Measurements from ENCODE around the gene RGS17. TPM values are rescaled to one million over a fixed set of nuclear protein-coding genes. Genes with fewer than 3 reads are reported as not detected.
A peak's percentile ranks its signal among the peaks of the same experiment; 100 is the strongest.
"Not testable (repeated sequence)": the region's sequence is repeated elsewhere in the genome, so short reads cannot be mapped to it uniquely, and the experiment has no call there.

The RGS17 gene
- total RNA-seq, 1 donor from 2014 or later: 6.7 TPM

DNA sequence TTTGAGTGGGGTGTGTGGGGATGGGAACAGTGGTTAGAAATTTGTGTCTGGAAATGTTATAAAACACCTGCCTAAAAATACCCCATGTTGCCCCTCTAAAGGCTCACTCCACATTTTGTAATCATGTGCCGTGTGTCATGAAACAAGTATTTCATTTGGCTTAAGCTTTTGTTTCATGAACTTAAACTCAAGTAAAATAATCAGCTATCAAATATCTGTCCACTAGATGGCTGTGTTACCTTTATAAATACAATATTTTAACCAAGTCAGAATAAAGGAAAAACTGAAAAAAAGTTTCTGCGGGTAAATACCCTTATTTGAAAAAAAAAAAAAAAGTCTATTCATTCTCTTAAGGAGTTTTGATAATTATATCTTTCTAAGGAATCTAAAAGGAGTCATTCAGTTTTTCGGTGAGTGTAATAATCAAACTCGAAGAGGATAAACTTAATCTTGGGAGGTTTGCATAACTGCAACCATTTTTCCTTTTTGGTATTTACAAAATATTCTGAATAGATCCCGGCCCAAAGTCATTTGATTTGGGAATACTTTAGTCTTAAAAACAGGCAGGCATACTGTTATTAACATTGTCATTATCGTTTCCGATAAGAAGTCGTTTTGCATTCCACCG is 98.7 kb downstream of the RGS17 start:
- peak; percentile 44 for DNase-seq (ENCODE audit: low spot score)

DNA sequence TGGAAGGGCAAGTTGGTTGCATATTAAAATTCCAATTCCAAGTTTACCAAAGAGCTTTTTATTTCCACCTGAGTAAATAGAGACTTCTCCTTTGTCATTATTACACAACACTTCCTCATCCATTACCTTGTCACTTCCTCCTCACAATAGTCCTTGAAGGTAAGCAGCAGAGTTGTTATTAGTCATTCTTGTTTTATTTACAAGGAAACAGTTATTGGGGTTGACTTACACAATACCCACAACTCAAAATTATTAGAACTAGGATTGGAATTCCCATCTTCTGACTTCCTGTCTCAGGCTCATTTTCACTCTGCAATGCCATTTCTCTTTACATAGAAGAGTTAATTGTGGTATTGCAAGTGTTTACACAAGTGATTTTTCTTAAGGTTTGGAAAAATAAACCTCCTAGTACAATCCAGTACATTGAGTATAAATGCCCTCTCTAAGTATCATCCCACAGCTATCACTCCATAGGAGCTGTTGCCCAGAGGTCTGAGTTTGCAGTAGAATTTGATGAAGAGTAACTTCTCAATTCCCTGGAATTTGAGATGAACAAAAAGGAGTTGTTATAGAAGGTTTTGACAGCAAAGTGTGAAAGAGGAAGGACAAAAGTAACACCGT is 99.6 kb downstream of the RGS17 start:
- DNase-seq (ENCODE audit: low spot score): no peak

- DNase-seq (ENCODE audit: low spot score): no peak
Measured at GRCh38 chr6:153028963-153029362, 102.1 kb downstream of the RGS17 start.

GRCh38 chr6:153028286-153028685 is 102.8 kb downstream of the RGS17 start:
- DNase-seq (ENCODE audit: low spot score): no peak

GRCh38 chr6:153027480-153027879 is 103.6 kb downstream of the RGS17 start:
- DNase-seq (ENCODE audit: low spot score): no peak

- no peak for DNase-seq (ENCODE audit: low spot score)
Measured at GRCh38 chr6:153024709-153025017, 106.4 kb downstream of the RGS17 start.

- DNase-seq (ENCODE audit: low spot score): peak; percentile 61
Measured at GRCh38 chr6:153023977-153024708, 106.9 kb downstream of the RGS17 start.

DNA sequence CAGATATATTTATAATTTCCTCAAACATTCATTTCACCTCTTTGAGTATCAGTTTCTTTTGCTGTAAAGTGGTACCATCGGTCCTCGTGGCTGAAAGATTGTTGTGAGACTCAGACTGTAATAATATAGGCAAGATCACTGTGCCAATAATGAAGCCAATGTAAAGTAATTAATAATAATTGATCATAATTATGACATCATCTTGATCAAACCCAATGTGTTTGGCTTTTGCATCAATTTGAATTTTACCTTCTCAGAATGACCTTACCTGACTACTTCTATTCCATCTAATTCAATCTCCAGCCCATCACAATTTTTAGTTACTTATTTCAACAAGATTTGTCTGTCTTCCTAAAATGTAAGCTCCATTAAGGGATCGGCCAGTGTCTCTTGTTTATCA is 112.7 kb downstream of the RGS17 start:
- DNase-seq (ENCODE audit: low spot score): no peak

GRCh38 chr6:153016846-153017245 is 114.2 kb downstream of the RGS17 start:
- DNase-seq (ENCODE audit: low spot score): no peak

- DNase-seq (ENCODE audit: low spot score): no peak
Measured at GRCh38 chr6:153015094-153015640, 115.9 kb downstream of the RGS17 start.

GRCh38 chr6:153013438-153013837 is 117.6 kb downstream of the RGS17 start:
- DNase-seq (ENCODE audit: low spot score): no peak

GRCh38 chr6:153012856-153013255 is 118.2 kb downstream of the RGS17 start:
- no peak for DNase-seq (ENCODE audit: low spot score)

GRCh38 chr6:153003366-153003690 is 127.8 kb downstream of the RGS17 start:
- no peak for DNase-seq (ENCODE audit: low spot score)

DNA sequence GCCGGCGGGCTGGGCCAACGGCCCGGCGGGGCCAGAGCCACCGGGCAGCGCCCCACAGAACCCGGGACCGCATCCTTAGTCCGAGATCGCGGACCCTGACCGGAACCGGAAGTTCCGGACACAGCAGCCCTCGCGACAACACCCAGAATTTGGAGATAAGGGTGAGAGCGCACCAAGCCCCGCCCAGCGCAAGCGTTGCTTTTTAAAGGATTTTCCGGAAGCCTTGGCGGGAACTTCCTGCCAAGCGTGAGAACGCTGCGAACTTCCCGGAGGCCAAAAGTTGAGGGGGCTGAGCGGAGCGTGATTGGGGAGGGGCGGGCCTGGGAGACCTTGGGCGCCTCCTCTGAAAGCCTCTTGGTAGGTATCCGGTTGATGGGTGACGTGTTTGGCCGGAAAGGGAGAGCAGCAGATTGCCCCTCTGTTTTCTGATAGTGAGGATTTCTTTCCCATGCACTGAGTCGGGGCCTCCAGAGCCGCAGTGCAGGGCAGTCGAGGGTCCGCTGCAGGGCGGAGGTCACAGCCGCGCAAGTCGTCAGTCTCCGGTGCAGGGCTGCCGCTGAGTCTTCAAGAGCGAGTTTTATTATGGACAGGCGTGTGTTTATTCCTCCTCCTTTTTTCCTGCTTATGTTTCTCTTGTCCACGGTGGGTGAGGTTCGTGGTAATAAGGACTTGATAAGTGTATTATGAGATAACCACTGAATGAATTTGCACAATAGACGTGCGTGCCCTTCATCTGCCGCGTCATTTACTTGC is 128.3 kb downstream of the RGS17 start, which contains the start of gene MTRF1L:
MTRF1L (minus strand) TSS at position 97 of the 753 bp plus-strand sequence; CDS start at position 73, 24 bp downstream.
- peak; percentile 99 for DNase-seq (ENCODE audit: low spot score)

DNA sequence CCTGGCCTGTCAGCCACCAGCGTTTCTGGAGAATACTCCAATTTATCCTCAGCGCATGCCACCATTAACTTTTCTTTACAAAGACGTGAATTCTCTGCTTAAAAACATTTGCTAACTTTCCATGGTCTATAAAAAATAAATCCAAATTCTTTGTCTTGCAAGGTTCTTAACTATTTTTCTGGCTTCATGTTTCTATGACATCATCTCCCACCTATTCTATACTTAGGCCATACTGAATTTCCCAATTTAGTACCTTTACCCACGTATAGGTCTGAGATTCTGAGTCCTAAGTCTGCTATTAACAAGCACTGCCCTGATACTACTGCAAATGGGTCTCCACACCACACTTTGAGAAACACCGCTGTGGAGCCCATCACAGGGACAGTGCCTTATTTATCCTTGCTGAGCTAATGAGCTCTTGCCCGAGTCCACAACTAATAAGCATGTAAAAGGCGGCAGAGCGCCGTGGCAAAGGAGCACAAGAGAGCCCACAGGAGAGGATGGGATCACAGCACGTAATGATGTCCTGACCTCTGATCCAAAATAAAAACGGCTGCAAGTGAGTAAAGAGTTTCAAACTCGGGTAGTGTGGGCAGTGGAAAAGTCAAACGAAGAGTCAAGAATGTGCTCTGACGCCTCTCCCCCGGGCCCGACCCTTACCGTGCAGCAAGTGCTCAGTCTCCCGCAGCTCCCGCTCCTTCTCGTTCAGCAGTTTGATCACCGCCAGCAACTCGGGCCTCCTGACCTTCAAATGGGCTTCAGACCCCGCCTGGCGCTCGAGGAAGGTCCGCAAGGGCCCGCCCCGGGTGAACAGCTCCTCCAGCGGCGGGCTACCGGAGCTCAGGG is 129.1 kb downstream of the RGS17 start:
- DNase-seq (ENCODE audit: low spot score): peak; percentile 32

GRCh38 chr6:153000790-153001189 is 130.3 kb downstream of the RGS17 start:
- not testable (repeated sequence) for DNase-seq (ENCODE audit: low spot score)

GRCh38 chr6:153000243-153000642 is 130.8 kb downstream of the RGS17 start:
- DNase-seq (ENCODE audit: low spot score): no peak

GRCh38 chr6:152999538-152999937 is 131.5 kb downstream of the RGS17 start:
- not testable (repeated sequence) for DNase-seq (ENCODE audit: low spot score)

GRCh38 chr6:152993847-152994246 is 137.2 kb downstream of the RGS17 start:
- DNase-seq (ENCODE audit: low spot score): no peak

DNA sequence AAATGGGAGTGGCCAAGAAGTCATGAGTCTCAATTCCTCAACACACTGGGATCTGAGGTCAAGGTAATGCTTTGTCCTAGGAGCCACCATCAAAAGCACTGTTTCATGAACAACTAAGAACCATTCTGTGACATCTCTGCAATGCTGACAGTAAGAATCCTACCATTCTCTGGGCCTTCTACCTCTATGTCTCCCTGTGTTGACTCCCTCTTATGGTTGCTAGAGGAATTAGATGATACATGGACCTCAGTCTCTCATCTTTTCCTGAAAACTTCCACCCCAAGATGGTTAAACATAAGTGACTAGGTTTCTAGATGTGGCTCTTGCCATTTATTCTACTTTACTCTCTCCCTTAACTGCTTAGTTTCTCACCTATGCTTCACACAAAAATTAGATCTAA is 137.7 kb downstream of the RGS17 start:
- no peak for DNase-seq (ENCODE audit: low spot score)

GRCh38 chr6:152986978-152987377 is 144.1 kb downstream of the RGS17 start:
- DNase-seq (ENCODE audit: low spot score): no peak
